Esophagus muscularis mucosa (tissue), 4 donors: ENCODE results near the gene KPNA1. TPM values are rescaled to one million over a fixed set of nuclear protein-coding genes. Genes with fewer than 3 reads are reported as not detected.
"Not testable (repeated sequence)": the region's sequence is repeated elsewhere in the genome, so short reads cannot be mapped to it uniquely, and the experiment has no call there.

Source experiments
- DNase-seq: peaks from one replicate; pipeline ENCODE4 v3.0.0-alpha.2; 2017; ENCODE audit errors: extremely low spot score
- H3K27ac ChIP-seq, 4 donors: fragments of 200-600 bp; sonication (generic); replicated peaks in 1 of 4; 1 replicate in 3 of 4; 2 replicates in 1 of 4; pipeline ENCODE4 v1.5.1; 2016 to 2019; ENCODE audit warnings: mild to moderate bottlenecking in 1 of 4
- H3K27me3 ChIP-seq, 4 donors: fragments of 200-600 bp; sonication (generic); one replicate each; pipeline versions ENCODE4 v1.5.1 to v1.6.0; 2016 to 2019
- H3K36me3 ChIP-seq, 4 donors: fragments of 200-600 bp; sonication (generic); one replicate each; pipeline ENCODE4 v1.5.1; 2016 to 2019
- H3K4me1 ChIP-seq, 4 donors: fragments of 200-600 bp; sonication (generic); one replicate each; pipeline ENCODE4 v1.5.1; 2016 to 2019
- H3K4me3 ChIP-seq, 4 donors: fragments of 200-600 bp; sonication (generic); 1 replicate in 2 of 4; 2 replicates in 2 of 4; pipeline ENCODE4 v1.5.1; 2016 to 2019; ENCODE audit warnings: mild to moderate bottlenecking in 4 of 4, moderate library complexity in 1 of 4
- H3K9me3 ChIP-seq, 4 donors: fragments of 200-600 bp; sonication (generic); 1 replicate in 3 of 4; 2 replicates in 1 of 4; pipeline ENCODE4 v1.5.1; 2016 to 2019
- CTCF ChIP-seq, 3 experiments: fragments of 200-600 bp in 2 of 3; fragments of 450-650 bp in 1 of 3; sonication (generic) in 2 of 3; IDR thresholded peaks; one replicate each; pipeline ENCODE4 v1.5.1; 2017 to 2019; ENCODE audit warnings: antibody characterized with exemption in 3 of 3, mild to moderate bottlenecking in 2 of 3, moderate library complexity in 1 of 3
- EP300 ChIP-seq: sonication (generic); formaldehyde crosslinking; IDR thresholded peaks from one replicate; pipeline ENCODE4 v1.6.1; 2017; ENCODE audit warnings: antibody characterized with exemption
- POLR2A ChIP-seq: fragments of 450-650 bp; IDR thresholded peaks from one replicate; pipeline ENCODE4 v1.6.1; 2017; ENCODE audit warnings: antibody characterized with exemption, moderate library complexity, mild to moderate bottlenecking, low read depth
- POLR2AphosphoS5 ChIP-seq, 2 donors: sonication (generic); formaldehyde crosslinking; IDR thresholded peaks; one replicate each; pipeline ENCODE4 v1.6.1; 2017; ENCODE audit warnings: antibody characterized with exemption in 2 of 2
- WGBS: methylation state at CpG from one replicate; pipeline ENCODE4 v1.1.5; 2018; 5-methylcytosine and 5-hydroxymethylcytosine counted together
- intact Hi-C: fragments of 100-400 bp; cut with DNase I; formaldehyde crosslinking; loops from one replicate; pipeline ENCODE4 v1.15.1; 2023
- total RNA-seq, 4 donors: library from RNA; depleted of rRNA; stranded (reverse); fragments of >200 nt; gene quantifications; one replicate each; pipeline versions ENCODE4 v1.1.0 to v1.2.1, GENCODE V29; 2016

Gene KPNA1
- total RNA-seq, 4 donors from 2014 or later: 28.2 to 47.4 (median 45.3) TPM

GRCh38 chr3:122506450-122506849 is 8.3 kb downstream of the KPNA1 start:
- Histone ChIP-seq H3K4me3 (no peak overlapping the region), H3K4me1 (peaks cover 22 to 58% (median 37%) of the 10 kb centered on the region in 4 donors), H3K9me3 (peaks cover 0 to 3% (median 0%) of the 10 kb centered on the region in 4 donors), H3K27me3 (no peaks in the 10 kb centered on the region), H3K36me3 (no peaks in the 10 kb centered on the region), H3K27ac (no peak overlapping the region)
- TF ChIP-seq POLR2AphosphoS5 (IDR thresholded peaks at IDR 0.05): no peak
- no peak for TF ChIP-seq EP300
- no peak for TF ChIP-seq CTCF (IDR thresholded peaks at IDR 0.05)
- no peak for TF ChIP-seq POLR2A
- intact Hi-C loops: no loop called here
- no peak for DNase-seq
- WGBS: 96% methylated on average over 1 of the region's 1 CpG

- 65% methylated on average over 2 of the region's 2 CpGs for WGBS
- Histone ChIP-seq H3K4me3 (no peak overlapping the region), H3K27ac (no peak overlapping the region), H3K36me3 (no peaks in the 10 kb centered on the region), H3K27me3 (no peaks in the 10 kb centered on the region), H3K4me1 (peaks cover 15 to 55% (median 35%) of the 10 kb centered on the region in 4 donors), H3K9me3 (peaks cover 0 to 3% (median 0%) of the 10 kb centered on the region in 4 donors)
- intact Hi-C loops: no loop called here
- TF ChIP-seq POLR2AphosphoS5 (IDR thresholded peaks at IDR 0.05): no peak
- TF ChIP-seq POLR2A: no peak
- no peak for TF ChIP-seq CTCF (IDR thresholded peaks at IDR 0.05)
- TF ChIP-seq EP300: no peak
- no peak for DNase-seq
These were observed 9.1 kb downstream of the KPNA1 start for GRCh38 chr3:122505676-122506075.

DNA sequence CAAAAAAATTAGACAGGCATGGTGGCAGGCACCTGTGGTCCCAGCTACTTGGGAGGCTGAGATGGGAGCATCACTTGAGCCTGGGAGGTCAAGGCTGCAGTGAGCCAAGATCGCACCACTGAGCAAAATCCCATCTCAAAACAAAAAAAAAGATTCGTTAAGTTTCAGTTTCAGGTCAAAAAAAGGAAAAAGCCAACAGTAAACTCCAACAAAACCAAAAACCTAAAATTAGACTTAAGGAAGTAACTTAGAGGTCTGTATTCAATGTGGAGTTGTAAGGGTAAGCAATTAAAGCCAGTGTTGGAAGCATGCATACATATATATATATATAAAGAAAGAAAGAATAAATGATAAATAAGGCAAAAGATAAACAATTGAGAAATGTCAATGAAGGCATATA is 11.8 kb downstream of the KPNA1 start:
- intact Hi-C loops: no loop called here
- no peaks in the 10 kb centered on the region for H3K27me3 ChIP-seq
- no peak for DNase-seq
- 86% methylated on average over 2 of the region's 2 CpGs for WGBS
- no peaks in the 10 kb centered on the region for H3K9me3 ChIP-seq
- H3K36me3 ChIP-seq: no peaks in the 10 kb centered on the region
- H3K27ac ChIP-seq: no peak overlapping the region
- H3K4me1 ChIP-seq: peaks cover 15 to 37% (median 25%) of the 10 kb centered on the region in 4 donors
- TF ChIP-seq POLR2A: no peak
- no peak for TF ChIP-seq EP300
- TF ChIP-seq POLR2AphosphoS5 (IDR thresholded peaks at IDR 0.05): no peak
- TF ChIP-seq CTCF (IDR thresholded peaks at IDR 0.05): no peak
- no peak overlapping the region for H3K4me3 ChIP-seq

GRCh38 chr3:122502139-122502538 is 12.6 kb downstream of the KPNA1 start:
- TF ChIP-seq CTCF (IDR thresholded peaks at IDR 0.05) (no peak), POLR2A (no peak), EP300 (no peak), POLR2AphosphoS5 (IDR thresholded peaks at IDR 0.05) (no peak)

GRCh38 chr3:122500964-122501363 is 13.8 kb downstream of the KPNA1 start:
- intact Hi-C loops: not testable (repeated sequence)
- H3K4me1 ChIP-seq: peaks cover 15 to 44% (median 29%) of the 10 kb centered on the region in 4 donors

More at GRCh38 chr3:122502139-122502538, 12.6 kb downstream of the KPNA1 start:
- intact Hi-C loops: no loop called here
- DNase-seq: no peak
- H3K27ac ChIP-seq: no peak overlapping the region
- 53% methylated on average over 2 of the region's 2 CpGs for whole genome bisulfite sequencing
- H3K9me3 ChIP-seq: no peaks in the 10 kb centered on the region
- no peak overlapping the region for H3K4me3 ChIP-seq
- H3K27me3 ChIP-seq: no peaks in the 10 kb centered on the region
- peaks cover 15 to 36% (median 28%) of the 10 kb centered on the region in 4 donors for H3K4me1 ChIP-seq
- H3K36me3 ChIP-seq: no peaks in the 10 kb centered on the region

More at GRCh38 chr3:122500964-122501363, 13.8 kb downstream of the KPNA1 start:
- H3K36me3 ChIP-seq, H3K27ac ChIP-seq, H3K4me3 ChIP-seq, H3K9me3 ChIP-seq, H3K27me3 ChIP-seq, DNase-seq: not testable (repeated sequence)
- WGBS: 90% methylated on average over 6 of the region's 6 CpGs
